NCI-H1436 (cell line): ENCODE measurements around the gene PLA2G2A.

Experiments
- DNase-seq: peaks from one replicate; lab custom pipeline; 2025; lab: John Stamatoyannopoulos, UW

PLA2G2A gene

DNA sequence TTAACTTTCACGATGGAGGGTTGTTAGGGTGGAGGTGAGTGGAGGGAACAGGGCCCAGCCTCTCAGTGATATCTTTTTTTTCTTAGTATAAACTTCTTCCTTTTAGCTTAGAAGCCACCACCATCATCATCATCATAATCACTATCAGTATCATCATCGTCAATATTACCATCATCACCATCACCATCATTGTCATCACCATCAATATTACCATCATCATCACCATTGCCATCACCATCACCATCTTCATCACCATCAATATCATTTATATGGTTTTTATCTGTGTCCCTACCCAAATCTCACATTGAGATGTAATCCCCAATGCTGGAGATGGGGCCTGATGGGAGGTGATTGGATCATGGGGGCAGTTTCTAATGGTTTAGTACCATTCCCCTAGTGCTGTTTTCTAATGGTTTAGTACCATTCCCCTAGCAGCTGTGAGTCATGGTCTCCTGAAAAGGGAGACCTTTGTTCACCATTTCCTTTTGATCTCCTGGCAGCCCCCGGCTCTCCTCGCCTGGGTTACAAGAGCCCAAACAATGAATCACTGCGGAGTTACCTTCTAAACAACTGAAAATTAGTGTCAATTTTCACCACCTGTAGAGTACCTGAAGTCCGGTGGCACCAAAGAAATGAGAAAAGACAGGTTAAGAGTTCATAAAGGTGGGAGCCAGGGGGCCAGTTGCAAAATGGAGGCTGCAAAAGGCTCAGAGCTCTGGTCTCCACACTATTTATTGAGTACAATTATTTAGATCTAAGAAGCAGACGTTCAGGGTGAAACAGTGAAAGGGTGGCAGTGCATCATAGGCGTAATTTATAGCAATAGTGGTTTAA, 52.9 kb downstream of the PLA2G2A start:
- no peak for DNase-seq
